Stimulated activated CD4-positive, alpha-beta T cell treated with anti-CD3 and anti-CD28 coated beads, TNF-alpha, amount 100 ng/mL, for 48 hours (primary cell): Measurements from ENCODE around the gene CGB3.

ENCODE experiments used
- DNase-seq, 3 donors: peaks; one replicate each; pipeline ENCODE4 v3.0.0-alpha.2; 2020; ENCODE audit warnings: low read depth in 3 of 3

The CGB3 gene

GRCh38 chr19:48988286-48988685 is 35.8 kb downstream of the CGB3 start:
- DNase-seq, result no peak

- DNase-seq, result no peak
Observed at GRCh38 chr19:48987323-48987722, 36.8 kb downstream of the CGB3 start.

GRCh38 chr19:48986211-48986610 is 37.9 kb downstream of the CGB3 start:
- DNase-seq, result no peak

- DNase-seq, result no peak
Observed at GRCh38 chr19:48985711-48986110, 38.4 kb downstream of the CGB3 start.

- DNase-seq, result no peak
Observed at GRCh38 chr19:48982280-48982679, 41.9 kb downstream of the CGB3 start.

GRCh38 chr19:48977061-48977460 is 47.1 kb downstream of the CGB3 start:
- no peak for DNase-seq

GRCh38 chr19:48975947-48976847 is 47.9 kb downstream of the CGB3 start:
- DNase-seq, result no peak
